GM12892 (cell line): Measurements from ENCODE around the gene TEX35.

Experiments
- DNase-seq: peaks from one replicate; pipeline ENCODE4 v3.0.0; 2011; ENCODE audit not compliant: insufficient read length
- FAIRE-seq: peaks from 2 replicates; lab custom pipeline; 2011; peaks lifted over from hg19 to GRCh38; lab: Jason Lieb, UNC
- POLR2A ChIP-seq: IDR thresholded peaks from 2 replicates; pipeline ENCODE4 v1.6.1; 2011; ENCODE audit warnings: low read depth, low read length, control low read depth
- POLR2AphosphoS5 ChIP-seq: IDR thresholded peaks from 2 replicates; pipeline ENCODE4 v1.6.1; 2011; ENCODE audit warnings: low read depth, low read length, control low read depth
- TAF1 ChIP-seq: IDR thresholded peaks from 2 replicates; pipeline ENCODE4 v1.6.1; 2011; ENCODE audit warnings: low read depth, mild to moderate bottlenecking, control low read depth, low read length, borderline replicate concordance

TEX35 gene

GRCh38 chr1:178529364-178530036, 16.6 kb downstream of the TEX35 start:
- TF ChIP-seq POLR2AphosphoS5 (no peak), POLR2A (no peak), TAF1 (no peak)
- DNase-seq (no peak), FAIRE-seq (no peak)

- DNase-seq, result no peak
- FAIRE-seq, result no peak
- no peak for TF ChIP-seq POLR2A
- no peak for TF ChIP-seq TAF1
- no peak for TF ChIP-seq POLR2AphosphoS5
Measured at GRCh38 chr1:178530037-178530402, 17.1 kb downstream of the TEX35 start.

- no peak for TF ChIP-seq POLR2AphosphoS5
- TF ChIP-seq TAF1, result no peak
- TF ChIP-seq POLR2A, result no peak
- no peak for FAIRE-seq
- DNase-seq, result no peak
Measured at GRCh38 chr1:178530502-178530901, 17.6 kb downstream of the TEX35 start.

- TF ChIP-seq POLR2A (no peak), POLR2AphosphoS5 (no peak), TAF1 (no peak)
- DNase-seq (no peak), FAIRE-seq (no peak)
Measured at GRCh38 chr1:178531887-178532286, 19.0 kb downstream of the TEX35 start.

- DNase-seq, result peak; percentile 79
- TF ChIP-seq POLR2A (no peak), TAF1 (no peak), POLR2AphosphoS5 (no peak)
- peak; percentile 83 for FAIRE-seq
Measured at GRCh38 chr1:178532392-178532791, 19.5 kb downstream of the TEX35 start.

- FAIRE-seq (no peak), DNase-seq (no peak)
- TF ChIP-seq TAF1 (no peak), POLR2AphosphoS5 (no peak), POLR2A (no peak)
Measured at GRCh38 chr1:178533121-178533946, 20.4 kb downstream of the TEX35 start.

- no peak for DNase-seq
- TF ChIP-seq POLR2AphosphoS5, result no peak
- TF ChIP-seq TAF1, result no peak
- TF ChIP-seq POLR2A, result no peak
- FAIRE-seq, result no peak
Measured at GRCh38 chr1:178534137-178534868, 21.4 kb downstream of the TEX35 start.

- FAIRE-seq (no peak), DNase-seq (no peak)
- TF ChIP-seq TAF1 (no peak), POLR2AphosphoS5 (no peak), POLR2A (no peak)
Measured at GRCh38 chr1:178536329-178536728, 23.4 kb downstream of the TEX35 start.

- TF ChIP-seq TAF1, result no peak
- FAIRE-seq (no peak), DNase-seq (no peak)
Measured at GRCh38 chr1:178536844-178537371, 24.0 kb downstream of the TEX35 start.

GRCh38 chr1:178537382-178538090, 24.6 kb downstream of the TEX35 start:
- DNase-seq, result no peak
- TF ChIP-seq POLR2A, result no peak
- TF ChIP-seq POLR2AphosphoS5, result no peak
- TF ChIP-seq TAF1, result no peak
- no peak for FAIRE-seq
